Measurements from ENCODE around the gene OR56A3.
"Not testable (repeated sequence)": the region's sequence is repeated elsewhere in the genome, so short reads cannot be mapped to it uniquely, and the experiment has no call there.

OR56A3 gene

DNA sequence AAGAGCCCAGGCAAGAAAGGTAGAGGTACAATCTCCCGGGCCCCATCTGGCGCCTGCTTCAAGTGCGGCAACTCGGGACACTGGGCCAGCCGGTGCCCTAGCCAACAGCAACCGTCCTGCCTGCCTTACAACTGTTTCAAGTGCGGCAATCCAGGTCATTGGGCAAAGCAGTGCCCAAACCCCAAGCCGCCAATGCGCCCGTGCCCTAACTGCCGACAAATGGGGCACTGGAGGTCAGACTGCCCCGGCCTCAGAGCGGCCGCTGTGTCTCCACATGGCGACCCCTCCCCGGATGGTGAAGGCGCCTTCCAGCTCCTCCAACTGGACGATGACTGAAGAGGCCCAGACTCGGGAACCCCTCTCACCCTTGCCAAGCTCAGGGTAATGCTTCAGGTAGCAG lies 11.4 kb upstream of the OR56A3 start:
- Histone ChIP-seq H3K27me3 (ENCODE audit: control insufficient read depth, insufficient read depth, low read length, poor library complexity, severe bottlenecking) (no peaks in the 10 kb centered on the region), H3K9me3 (ENCODE audit: control insufficient read depth, low read length) (peaks cover 2% of the 10 kb centered on the region), H3K4me3 (ENCODE audit: insufficient read depth, low read depth, low read length) (no peak overlapping the region), H3K4me1 (ENCODE audit: control insufficient read depth, insufficient read depth, low read length) (no peaks in the 10 kb centered on the region), H3K36me3 (ENCODE audit: control insufficient read depth, insufficient read depth, low read length) (no peaks in the 10 kb centered on the region), H3K27ac (ENCODE audit: insufficient read depth, low read depth, low read length, poor library complexity, severe bottlenecking) (no peak overlapping the region)
- WGBS, 2 experiments, result 95% methylated on average over 19 of the region's 19 CpGs

DNA sequence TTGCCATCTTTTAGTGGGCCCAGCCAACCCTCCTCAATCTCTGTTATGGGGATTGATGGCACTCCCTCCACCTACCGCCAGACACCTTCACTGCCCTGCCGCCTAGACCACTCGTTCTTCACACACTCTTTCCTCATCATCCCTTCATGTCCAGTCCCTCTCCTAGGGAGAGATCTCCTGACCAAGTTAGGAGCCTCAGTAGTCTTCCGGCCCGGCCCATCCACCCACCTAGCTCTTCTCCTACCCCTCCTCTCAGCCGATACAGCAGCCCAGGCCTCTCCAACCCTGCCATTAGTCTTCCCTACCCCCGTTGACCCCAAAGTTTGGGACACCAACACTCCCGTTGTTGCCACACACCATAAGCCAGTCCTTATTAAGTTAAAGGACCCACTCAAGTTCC lies 11.0 kb upstream of the OR56A3 start:
- no peaks in the 10 kb centered on the region for H3K36me3 ChIP-seq (ENCODE audit: control insufficient read depth, insufficient read depth, low read length)
- H3K27ac ChIP-seq (ENCODE audit: insufficient read depth, low read depth, low read length, poor library complexity, severe bottlenecking), result no peak overlapping the region
- WGBS, 2 experiments, result 91 to 94% methylated on average over 8 of the region's 8 CpGs
- H3K4me1 ChIP-seq (ENCODE audit: control insufficient read depth, insufficient read depth, low read length), result no peaks in the 10 kb centered on the region
- H3K27me3 ChIP-seq (ENCODE audit: control insufficient read depth, insufficient read depth, low read length, poor library complexity, severe bottlenecking), result no peaks in the 10 kb centered on the region
- peaks cover 2% of the 10 kb centered on the region for H3K9me3 ChIP-seq (ENCODE audit: control insufficient read depth, low read length)
- no peak overlapping the region for H3K4me3 ChIP-seq (ENCODE audit: insufficient read depth, low read depth, low read length)

DNA sequence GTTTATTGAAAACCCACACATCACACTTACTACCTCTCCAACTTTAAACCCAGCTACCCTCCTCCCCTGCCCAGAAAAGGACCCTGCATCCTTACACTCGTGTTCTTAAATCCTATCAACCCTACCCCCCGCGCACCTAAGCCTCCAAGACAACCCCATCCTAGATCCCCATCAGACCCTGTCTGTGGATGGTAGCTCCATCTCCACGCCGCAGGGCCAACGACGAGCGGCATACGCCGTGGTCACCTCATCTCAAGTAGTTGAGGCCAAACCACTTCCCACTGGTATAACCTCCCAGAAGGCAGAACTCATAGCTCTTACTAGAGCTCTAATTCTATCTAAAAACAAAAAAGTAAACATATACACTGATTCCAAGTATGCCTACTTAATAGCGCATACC lies 9.4 kb upstream of the OR56A3 start:
- Histone ChIP-seq H3K4me1 (ENCODE audit: control insufficient read depth, insufficient read depth, low read length) (no peaks in the 10 kb centered on the region), H3K4me3 (ENCODE audit: insufficient read depth, low read depth, low read length) (no peak overlapping the region), H3K27ac (ENCODE audit: insufficient read depth, low read depth, low read length, poor library complexity, severe bottlenecking) (no peak overlapping the region), H3K27me3 (ENCODE audit: control insufficient read depth, insufficient read depth, low read length, poor library complexity, severe bottlenecking) (no peaks in the 10 kb centered on the region), H3K36me3 (ENCODE audit: control insufficient read depth, insufficient read depth, low read length) (no peaks in the 10 kb centered on the region), H3K9me3 (ENCODE audit: control insufficient read depth, low read length) (no peaks in the 10 kb centered on the region)
- WGBS, 2 experiments, result 93 to 96% methylated on average over 11 of the region's 11 CpGs

DNA sequence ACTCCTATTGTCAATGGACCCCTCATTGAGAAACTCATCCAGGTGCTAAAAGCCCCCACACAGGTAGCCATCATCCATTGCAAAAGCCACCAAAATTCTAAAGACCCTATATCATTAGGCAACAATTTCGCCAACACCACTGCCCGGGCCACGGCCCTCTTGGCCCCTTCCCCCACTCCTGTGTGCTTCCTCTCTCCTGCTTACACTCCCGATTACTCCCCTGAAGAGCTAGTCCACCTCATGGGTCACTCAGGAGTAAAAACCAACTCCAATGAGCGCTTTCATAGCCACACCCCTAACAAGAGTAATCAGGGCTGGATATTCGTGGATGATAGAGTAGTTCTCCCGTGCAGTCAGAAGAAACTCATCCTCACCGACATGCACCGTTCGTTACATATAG lies 8.9 kb upstream of the OR56A3 start:
- no peaks in the 10 kb centered on the region for H3K36me3 ChIP-seq (ENCODE audit: control insufficient read depth, insufficient read depth, low read length)
- H3K9me3 ChIP-seq (ENCODE audit: control insufficient read depth, low read length), result no peaks in the 10 kb centered on the region
- H3K27ac ChIP-seq (ENCODE audit: insufficient read depth, low read depth, low read length, poor library complexity, severe bottlenecking), result no peak overlapping the region
- no peak overlapping the region for H3K4me3 ChIP-seq (ENCODE audit: insufficient read depth, low read depth, low read length)
- no peaks in the 10 kb centered on the region for H3K27me3 ChIP-seq (ENCODE audit: control insufficient read depth, insufficient read depth, low read length, poor library complexity, severe bottlenecking)
- WGBS, 2 experiments, result 95% methylated on average over 10 of the region's 10 CpGs
- no peaks in the 10 kb centered on the region for H3K4me1 ChIP-seq (ENCODE audit: control insufficient read depth, insufficient read depth, low read length)

DNA sequence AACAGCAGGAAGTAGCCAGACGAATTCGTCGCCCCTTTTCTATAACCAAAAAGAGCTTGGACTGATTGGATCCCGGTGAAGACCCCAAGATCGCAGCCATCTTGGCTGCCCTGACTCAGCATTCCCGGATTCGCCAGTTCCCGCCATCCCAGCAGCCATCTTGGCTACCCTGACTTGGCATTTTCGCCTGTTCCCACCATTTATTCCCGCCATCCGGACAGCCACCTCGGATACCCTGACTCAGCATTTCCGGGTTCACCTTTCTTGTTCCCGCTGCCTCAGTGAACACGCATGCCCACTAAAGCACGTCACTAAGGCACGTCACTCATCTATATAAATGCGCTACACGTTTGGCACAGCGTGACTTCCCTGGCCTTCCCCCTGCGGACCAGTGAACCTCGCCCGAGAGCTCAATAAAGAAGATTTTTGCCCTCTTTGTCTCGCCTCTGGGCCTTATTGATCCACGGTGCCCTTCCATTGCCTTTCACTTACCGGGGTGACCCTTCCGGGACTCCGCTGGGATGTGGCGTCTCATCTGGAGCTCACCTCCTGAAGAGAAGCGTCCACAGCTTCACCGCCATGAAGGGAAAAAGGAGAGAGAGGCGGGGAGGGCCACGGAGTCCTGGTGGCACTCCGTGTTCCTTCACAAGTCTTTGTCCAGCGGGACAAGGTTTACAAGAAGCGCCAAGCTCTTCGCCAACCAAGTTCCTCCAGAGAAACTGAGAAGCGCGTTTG lies 4.0 kb upstream of the OR56A3 start:
- Histone ChIP-seq H3K4me1 (ENCODE audit: control insufficient read depth, insufficient read depth, low read length) (no peaks in the 10 kb centered on the region), H3K27ac (ENCODE audit: insufficient read depth, low read depth, low read length, poor library complexity, severe bottlenecking) (no peak overlapping the region), H3K4me3 (ENCODE audit: insufficient read depth, low read depth, low read length) (no peak overlapping the region), H3K9me3 (ENCODE audit: control insufficient read depth, low read length) (no peaks in the 10 kb centered on the region), H3K27me3 (ENCODE audit: control insufficient read depth, insufficient read depth, low read length, poor library complexity, severe bottlenecking) (no peaks in the 10 kb centered on the region), H3K36me3 (ENCODE audit: control insufficient read depth, insufficient read depth, low read length) (no peaks in the 10 kb centered on the region)
- 90 to 91% methylated on average over 39 of the region's 39 CpGs for WGBS, 2 experiments

DNA sequence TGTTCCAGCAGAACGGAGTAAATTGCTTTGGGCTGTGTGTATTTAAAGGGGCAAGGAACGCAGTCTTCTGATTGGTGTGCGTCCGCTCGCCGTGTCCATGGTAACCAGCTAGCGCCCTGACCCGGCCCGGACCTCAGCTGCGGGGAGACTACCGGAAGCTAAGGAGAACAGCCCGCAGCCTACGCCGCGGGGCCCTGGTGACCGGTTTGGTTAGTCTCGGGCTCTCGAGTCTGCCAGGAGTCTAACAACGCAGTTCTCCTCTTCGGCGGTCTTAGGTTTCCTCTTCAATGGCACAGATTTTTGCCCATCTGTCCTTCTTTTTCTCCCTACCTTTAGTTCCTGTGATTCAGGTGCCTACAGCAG lies 3.5 kb upstream of the OR56A3 start:
- Histone ChIP-seq H3K4me3 (ENCODE audit: insufficient read depth, low read depth, low read length) (no peak overlapping the region), H3K4me1 (ENCODE audit: control insufficient read depth, insufficient read depth, low read length) (no peaks in the 10 kb centered on the region), H3K9me3 (ENCODE audit: control insufficient read depth, low read length) (no peaks in the 10 kb centered on the region), H3K27ac (ENCODE audit: insufficient read depth, low read depth, low read length, poor library complexity, severe bottlenecking) (no peak overlapping the region), H3K36me3 (ENCODE audit: control insufficient read depth, insufficient read depth, low read length) (no peaks in the 10 kb centered on the region), H3K27me3 (ENCODE audit: control insufficient read depth, insufficient read depth, low read length, poor library complexity, severe bottlenecking) (no peaks in the 10 kb centered on the region)
- 96 to 97% methylated on average over 21 of the region's 21 CpGs for WGBS, 2 experiments

DNA sequence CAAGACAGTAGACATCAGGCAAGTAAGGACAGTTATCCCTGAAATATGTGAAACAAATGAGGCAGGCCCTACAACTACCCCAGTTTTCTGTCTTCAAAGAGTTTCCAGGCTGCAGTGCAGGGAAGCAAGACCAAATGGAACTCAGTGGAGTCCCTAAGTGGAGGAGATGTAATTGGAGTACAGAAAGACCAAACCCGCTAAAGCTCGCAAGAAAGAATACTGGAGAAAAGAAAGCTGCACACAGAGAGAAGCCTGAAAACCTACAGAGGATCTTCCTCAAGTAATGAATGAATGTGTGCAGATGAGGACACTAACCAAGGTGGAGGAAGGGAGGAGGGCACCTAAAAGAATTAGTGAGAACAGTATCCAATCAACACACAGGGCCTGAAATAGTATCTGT lies 1.3 kb upstream of the OR56A3 start:
- 96 to 98% methylated on average over 2 of the region's 2 CpGs for WGBS, 2 experiments
- Histone ChIP-seq H3K9me3 (ENCODE audit: control insufficient read depth, low read length) (no peaks in the 10 kb centered on the region), H3K27ac (ENCODE audit: insufficient read depth, low read depth, low read length, poor library complexity, severe bottlenecking) (no peak overlapping the region), H3K36me3 (ENCODE audit: control insufficient read depth, insufficient read depth, low read length) (no peaks in the 10 kb centered on the region), H3K4me3 (ENCODE audit: insufficient read depth, low read depth, low read length) (no peak overlapping the region), H3K4me1 (ENCODE audit: control insufficient read depth, insufficient read depth, low read length) (no peaks in the 10 kb centered on the region), H3K27me3 (ENCODE audit: control insufficient read depth, insufficient read depth, low read length, poor library complexity, severe bottlenecking) (no peaks in the 10 kb centered on the region)

DNA sequence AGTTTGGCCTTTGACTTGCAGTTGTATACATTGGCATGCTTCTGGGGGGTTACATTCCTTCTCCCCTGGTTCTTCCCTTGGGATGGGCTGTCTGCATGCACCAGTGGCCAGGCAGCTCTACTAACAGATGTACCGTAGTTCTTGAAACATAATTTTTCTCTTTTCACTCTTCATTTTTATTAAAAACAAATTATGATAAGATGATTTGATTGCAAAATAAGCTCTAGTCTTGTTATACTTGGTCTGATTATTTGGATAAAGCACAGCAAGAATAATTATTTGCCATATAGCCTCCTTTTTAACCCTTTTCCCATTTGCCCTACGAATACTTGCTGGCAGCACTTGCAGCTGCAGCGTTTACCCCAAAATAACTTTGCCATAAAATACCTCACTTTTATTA lies 13.5 kb downstream of the OR56A3 start:
- Histone ChIP-seq H3K4me3 (ENCODE audit: insufficient read depth, low read depth, low read length) (no peak overlapping the region), H3K9me3 (ENCODE audit: control insufficient read depth, low read length) (no peaks in the 10 kb centered on the region)

DNA sequence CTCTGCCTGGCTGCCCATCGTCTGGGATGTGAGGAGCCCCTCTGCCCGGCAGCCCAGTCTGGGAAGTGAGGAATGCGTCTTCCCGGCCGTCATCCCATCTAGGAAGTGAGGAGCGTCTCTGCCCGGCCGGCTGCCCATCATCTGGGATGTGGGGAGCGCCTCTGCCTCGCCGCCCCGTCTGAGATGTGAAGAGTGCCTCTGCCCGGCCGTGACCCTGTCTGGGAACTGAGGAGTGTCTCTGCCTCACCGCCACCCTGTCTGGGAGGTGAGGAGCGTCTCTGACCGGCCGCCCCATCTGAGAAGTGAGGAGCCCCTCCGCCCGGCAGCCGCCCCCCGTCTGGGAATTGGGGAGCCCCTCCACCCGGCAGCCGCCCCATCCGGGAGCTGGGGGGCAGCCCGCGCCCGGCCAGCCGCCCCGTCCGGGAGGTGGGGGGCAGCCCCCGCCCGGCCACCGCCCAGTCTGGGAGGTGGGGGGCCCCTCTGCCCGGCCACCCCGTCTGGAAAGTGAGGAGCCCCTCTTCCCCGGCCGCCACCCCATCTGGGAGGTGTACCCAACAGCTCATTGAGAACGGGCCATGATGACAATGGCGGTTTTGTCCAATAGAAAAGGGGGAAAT lies 18.8 kb downstream of the OR56A3 start:
- H3K4me3 ChIP-seq (ENCODE audit: insufficient read depth, low read depth, low read length); H3K9me3 ChIP-seq (ENCODE audit: control insufficient read depth, low read length); H3K27ac ChIP-seq (ENCODE audit: insufficient read depth, low read depth, low read length, poor library complexity, severe bottlenecking); H3K4me1 ChIP-seq (ENCODE audit: control insufficient read depth, insufficient read depth, low read length); H3K36me3 ChIP-seq (ENCODE audit: control insufficient read depth, insufficient read depth, low read length); H3K27me3 ChIP-seq (ENCODE audit: control insufficient read depth, insufficient read depth, low read length, poor library complexity, severe bottlenecking): not testable (repeated sequence)
- WGBS, 2 experiments, result 90% methylated on average over 40 of the region's 40 CpGs

More for the DNA sequence above, 13.5 kb downstream of the OR56A3 start:
- no peak overlapping the region for H3K27ac ChIP-seq (ENCODE audit: insufficient read depth, low read depth, low read length, poor library complexity, severe bottlenecking)
- no peaks in the 10 kb centered on the region for H3K27me3 ChIP-seq (ENCODE audit: control insufficient read depth, insufficient read depth, low read length, poor library complexity, severe bottlenecking)
- no peaks in the 10 kb centered on the region for H3K36me3 ChIP-seq (ENCODE audit: control insufficient read depth, insufficient read depth, low read length)
- 91 to 94% methylated on average over 2 of the region's 3 CpGs for WGBS, 2 experiments
- H3K4me1 ChIP-seq (ENCODE audit: control insufficient read depth, insufficient read depth, low read length), result no peaks in the 10 kb centered on the region

DNA sequence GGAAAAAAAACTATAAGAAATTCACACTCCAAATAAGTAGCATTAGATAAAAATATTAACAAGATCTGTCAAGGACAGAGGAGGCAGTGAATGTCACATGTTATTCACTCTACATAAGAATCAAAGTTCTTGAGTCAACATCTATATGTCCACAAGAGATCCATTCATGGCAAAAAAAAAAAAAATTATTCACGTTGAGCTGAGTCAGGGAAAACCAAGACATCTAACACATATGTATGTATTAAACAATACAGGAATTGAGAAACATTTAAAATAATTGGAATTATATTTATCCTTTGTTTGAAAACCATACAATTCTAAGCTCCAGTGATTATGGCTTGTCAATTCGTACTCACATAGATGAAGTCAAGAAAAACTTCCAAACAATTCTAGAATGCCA lies 24.9 kb downstream of the OR56A3 start:
- Histone ChIP-seq H3K36me3 (ENCODE audit: control insufficient read depth, insufficient read depth, low read length) (no peaks in the 10 kb centered on the region), H3K4me3 (ENCODE audit: insufficient read depth, low read depth, low read length) (no peak overlapping the region), H3K27me3 (ENCODE audit: control insufficient read depth, insufficient read depth, low read length, poor library complexity, severe bottlenecking) (no peaks in the 10 kb centered on the region), H3K4me1 (ENCODE audit: control insufficient read depth, insufficient read depth, low read length) (no peaks in the 10 kb centered on the region), H3K9me3 (ENCODE audit: control insufficient read depth, low read length) (no peaks in the 10 kb centered on the region), H3K27ac (ENCODE audit: insufficient read depth, low read depth, low read length, poor library complexity, severe bottlenecking) (no peak overlapping the region)
- WGBS, 2 experiments, result 83 to 94% methylated on average over 1 to 2 of the region's 2 CpGs

Measured in ectodermal cell (in vitro differentiated cells).